IMR-90 (cell line): ENCODE data around the gene MBTPS1. TPM values are rescaled to one million over a fixed set of nuclear protein-coding genes. Genes with fewer than 3 reads are reported as not detected.

Source experiments
- ATAC-seq: fragments of 200-7000 bp; cut with Tn5 transposase; 2 replicates; pipeline ENCODE4 v1.9.1; 2020; ENCODE audit warnings: low read depth, mild to moderate bottlenecking, moderate library complexity
- BruUV-seq: library from RNA; stranded (reverse); fragments of 400-500 nt; replicated peaks from 2 replicates; lab custom pipeline; 2021; lab: Mats Ljungman, UMichigan
- CTCF ChIA-PET: fragments of 300-600 bp; formaldehyde crosslinking; extraction: SDS; loops from one replicate; lab custom pipeline; 2021; ENCODE audit warnings: antibody characterized with exemption; lab: Yijun Ruan, JAX
- POLR2A ChIA-PET: fragments of 300-600 bp; sonication (Branson Sonifier 250); formaldehyde crosslinking; loops from one replicate; lab custom pipeline; 2022; ENCODE audit warnings: antibody characterized with exemption; ENCODE audit not compliant: unreplicated experiment; lab: Charles Lee
- DNase-seq: peaks from one replicate; pipeline ENCODE4 v3.0.0; 2013
- H2AFZ ChIP-seq: replicated peaks from 2 replicates; pipeline ENCODE3; 2013; ENCODE audit warnings: low read length, mild to moderate bottlenecking; ENCODE audit not compliant: poor library complexity
- H2AK5ac ChIP-seq: 2 replicates; pipeline ENCODE4 v1.6.1; 2013; ENCODE audit warnings: low read depth, low read length, inconsistent platforms
- H2AK9ac ChIP-seq: replicated peaks from 2 replicates; pipeline ENCODE3; 2013; ENCODE audit warnings: mild to moderate bottlenecking, low read depth, low read length, moderate library complexity; ENCODE audit not compliant: poor library complexity
- H2BK120ac ChIP-seq: 2 replicates; pipeline ENCODE4 v1.6.1; 2013; ENCODE audit warnings: low read depth, low read length, inconsistent platforms
- H2BK15ac ChIP-seq: 3 replicates; pipeline ENCODE4 v1.6.1; 2013; ENCODE audit warnings: low read depth, low read length, inconsistent platforms
- H2BK20ac ChIP-seq: 2 replicates; pipeline ENCODE4 v1.6.1; 2013; ENCODE audit warnings: low read depth, mild to moderate bottlenecking, inconsistent platforms, low read length, moderate library complexity
- H2BK5ac ChIP-seq: 2 replicates; pipeline ENCODE4 v1.6.1; 2013; ENCODE audit warnings: mild to moderate bottlenecking, low read depth, low read length, inconsistent platforms; ENCODE audit not compliant: poor library complexity, severe bottlenecking
- H3K14ac ChIP-seq: replicated peaks from 2 replicates; pipeline ENCODE4 v1.6.1; 2013; ENCODE audit warnings: low read depth, low read length, inconsistent platforms
- H3K18ac ChIP-seq: 2 replicates; pipeline ENCODE4 v1.6.1; 2013; ENCODE audit warnings: low read depth, low read length, control low read depth
- H3K23ac ChIP-seq: 2 replicates; pipeline ENCODE4 v1.6.1; 2013; ENCODE audit warnings: low read depth, low read length, inconsistent platforms
- H3K27ac ChIP-seq: 2 replicates; pipeline ENCODE4 v1.5.1; 2013; ENCODE audit warnings: mild to moderate bottlenecking, control low read depth, low read length; ENCODE audit not compliant: insufficient read depth
- H3K27me3 ChIP-seq: 2 replicates; pipeline ENCODE4 v1.6.1; 2013; ENCODE audit warnings: low read length; ENCODE audit not compliant: control insufficient read depth, insufficient read depth
- H3K36me3 ChIP-seq: 2 replicates; pipeline ENCODE4 v1.6.1; 2013; ENCODE audit warnings: low read length, mixed read lengths; ENCODE audit not compliant: control insufficient read depth, insufficient read depth
- H3K4ac ChIP-seq: 2 replicates; pipeline ENCODE4 v1.6.1; 2013; ENCODE audit warnings: low read depth, low read length, inconsistent platforms
- H3K4me1 ChIP-seq: 2 replicates; pipeline ENCODE4 v1.6.1; 2013; ENCODE audit warnings: low read length, mixed read lengths; ENCODE audit not compliant: control insufficient read depth, insufficient read depth
- H3K4me2 ChIP-seq: 2 replicates; pipeline ENCODE4 v1.6.1; 2013; ENCODE audit warnings: low read depth, mild to moderate bottlenecking, control low read depth, low read length, moderate library complexity
- H3K4me3 ChIP-seq: 2 replicates; pipeline ENCODE4 v1.5.1; 2013; ENCODE audit warnings: low read depth, mild to moderate bottlenecking, control low read depth, low read length, moderate library complexity; ENCODE audit not compliant: insufficient read depth
- H3K56ac ChIP-seq: 2 replicates; pipeline ENCODE4 v1.6.1; 2013; ENCODE audit warnings: low read length, inconsistent platforms; ENCODE audit not compliant: insufficient read depth; ENCODE audit errors: extremely low read depth
- H3K79me1 ChIP-seq, 2 experiments: 2 replicates each; pipeline ENCODE4 v1.6.1; 2013; ENCODE audit warnings: low read length in 2 of 2, inconsistent platforms in 1 of 2, low read depth in 1 of 2
- H3K9ac ChIP-seq: 2 replicates; pipeline ENCODE4 v1.6.1; 2013; ENCODE audit warnings: low read depth, low read length, control low read depth
- H3K9me1 ChIP-seq: 2 replicates; pipeline ENCODE4 v1.6.1; 2013; ENCODE audit warnings: low read length, inconsistent platforms; ENCODE audit not compliant: insufficient read depth
- H3K9me3 ChIP-seq: 2 replicates; pipeline ENCODE4 v1.6.1; 2013; ENCODE audit warnings: low read length; ENCODE audit not compliant: control insufficient read depth, insufficient read depth
- H4K20me1 ChIP-seq: 2 replicates; pipeline ENCODE4 v1.6.1; 2013; ENCODE audit warnings: low read length, inconsistent platforms; ENCODE audit not compliant: insufficient read depth
- H4K5ac ChIP-seq: 2 replicates; pipeline ENCODE4 v1.6.1; 2013; ENCODE audit warnings: mild to moderate bottlenecking, low read depth, low read length, control low read depth
- H4K8ac ChIP-seq, 2 experiments: 2 replicates each; pipeline ENCODE4 v1.6.1; 2013; ENCODE audit warnings: low read depth in 2 of 2, low read length in 2 of 2, control low read depth in 1 of 2, inconsistent platforms in 1 of 2
- H4K91ac ChIP-seq: 2 replicates; pipeline ENCODE4 v1.6.1; 2013; ENCODE audit warnings: low read depth, low read length, inconsistent platforms; ENCODE audit not compliant: insufficient read depth
- NFE2L2 ChIP-seq: fragments of 150-350 bp; IDR thresholded peaks from 2 replicates; pipeline ENCODE4 v1.6.1; 2016; ENCODE audit warnings: low read depth, mild to moderate bottlenecking, low read length
- RAD21 ChIP-seq: IDR thresholded peaks from 2 replicates; pipeline ENCODE4 v1.6.1; 2012; ENCODE audit warnings: low read length, improper control_type of control experiment
- WGBS, 2 experiments: methylation state at CpG; one replicate each; pipeline versions ENCODE4 v1.1.5 to v1.1.7; 2013; ENCODE audit warnings: missing lambda C conversion rate in 2 of 2; ENCODE audit not compliant: insufficient read length in 1 of 2; ENCODE audit errors: extremely low coverage in 2 of 2; 5-methylcytosine and 5-hydroxymethylcytosine counted together
- dilution Hi-C: fragments of 300-500 bp; cut with HindIII; formaldehyde crosslinking; loops from one replicate; pipeline ENCODE4 v1.14.3; 2018; ENCODE audit warnings: low sequenced_read_pairs; ENCODE audit not compliant: unreplicated experiment
- in situ Hi-C: fragments of 300-500 bp; cut with MboI; formaldehyde crosslinking; loops from 3 replicates; pipeline ENCODE4 v1.14.3; 2019; ENCODE audit warnings: low sequenced_read_pairs, inconsistent platforms, mixed read lengths
- intact Hi-C: fragments of 100-400 bp; cut with micrococcal nuclease; formaldehyde crosslinking; loops from 2 replicates; pipeline ENCODE4 v1.10.0; 2022
- polyA plus RNA-seq, 3 experiments: library from polyadenylated mRNA; depleted of rRNA; stranded (reverse); fragments of >200 nt; gene quantifications; 2 replicates each; pipeline ENCODE4 v1.2.3, GENCODE V29; 2012; ENCODE audit warnings: low replicate concordance in 1 of 3
- total RNA-seq: library from RNA; depleted of rRNA; stranded (reverse); fragments of >200 nt; gene quantifications from 2 replicates; pipeline ENCODE4 v1.2.3, GENCODE V29; 2012

The MBTPS1 gene
- total and polyA plus RNA-seq, 2 of the 4 experiments (the other 2 are of a cell fraction): 59.0 to 70.4 TPM

- no peaks in the 10 kb centered on the region for H3K79me1 ChIP-seq
- no peaks in the 10 kb centered on the region for H4K20me1 ChIP-seq
- no peak overlapping the region for H3K9ac ChIP-seq
- no peak for DNase-seq
- peaks cover 53% of the 10 kb centered on the region for H3K27me3 ChIP-seq
- no peak overlapping the region for H4K91ac ChIP-seq
- H3K14ac ChIP-seq: no peak overlapping the region
- ChIA-PET POLR2A (no interaction called here), CTCF (no interaction called here)
- dilution Hi-C loops (no loop called here), in situ Hi-C loops (no loop called here), intact Hi-C loops (no loop called here)
- no peaks in the 10 kb centered on the region; the same call in 1 of the 2 replicates for H3K9me1 ChIP-seq
- no peak overlapping the region for H3K4me2 ChIP-seq
- TF ChIP-seq RAD21 (no peak), NFE2L2 (no peak)
- no peak overlapping the region for H3K56ac ChIP-seq
- H2BK20ac ChIP-seq: no peak overlapping the region
- WGBS, 2 experiments: 58% methylated on average over 5 of the region's 17 CpGs; no CpG with 5 or more reads in 1 of the 2 experiments
- peaks cover 12% of the 10 kb centered on the region for H3K9me3 ChIP-seq
- no peak overlapping the region for H3K4ac ChIP-seq
- no peak overlapping the region for H3K27ac ChIP-seq
- no peak overlapping the region for H3K4me3 ChIP-seq
- no peak for ATAC-seq
- no peak overlapping the region for H2BK120ac ChIP-seq
- H4K5ac ChIP-seq: no peak overlapping the region
- H3K23ac ChIP-seq: no peak overlapping the region
- no peak overlapping the region for H2BK5ac ChIP-seq
- no TSS peak for BruUV-seq
- H2AFZ ChIP-seq: no peak overlapping the region
- H3K18ac ChIP-seq: no peak overlapping the region
- no peak overlapping the region for H2AK9ac ChIP-seq
- no peak overlapping the region for H4K8ac ChIP-seq
- H2AK5ac ChIP-seq: no peak overlapping the region
- no peaks in the 10 kb centered on the region for H3K4me1 ChIP-seq
- H3K36me3 ChIP-seq: no peaks in the 10 kb centered on the region
- no peak overlapping the region for H2BK15ac ChIP-seq
These were observed 85.2 kb downstream of the MBTPS1 start for GRCh38 chr16:84031556-84031955.
